HFFc6 (cell line): ENCODE measurements around the gene ZIC1. TPM values are rescaled to one million over a fixed set of nuclear protein-coding genes. Genes with fewer than 3 reads are reported as not detected.

ENCODE experiments used
- DNase-seq: peaks from one replicate; pipeline ENCODE4 v3.0.0-alpha.2; 2018
- H3K27ac Mint-ChIP-seq: 2 replicates; pipeline ENCODE4 v1.8.0; 2020; ENCODE audit warnings: mild to moderate bottlenecking, mixed read lengths
- H3K27me3 Mint-ChIP-seq: 2 replicates; pipeline ENCODE4 v1.8.0; 2021; ENCODE audit warnings: mild to moderate bottlenecking, moderate library complexity, mixed read lengths; ENCODE audit not compliant: insufficient read depth
- H3K36me3 Mint-ChIP-seq: 2 replicates; pipeline ENCODE4 v1.8.0; 2021; ENCODE audit warnings: low read depth, mixed read lengths
- H3K4me1 Mint-ChIP-seq: 2 replicates; pipeline ENCODE4 v1.8.0; 2020; ENCODE audit warnings: low read depth, mixed read lengths
- H3K4me3 Mint-ChIP-seq: 2 replicates; pipeline ENCODE4 v1.8.0; 2020; ENCODE audit warnings: mild to moderate bottlenecking, moderate library complexity, mixed read lengths
- H3K9me3 Mint-ChIP-seq: 2 replicates; pipeline ENCODE4 v1.8.0; 2020; ENCODE audit warnings: mild to moderate bottlenecking, mixed read lengths
- CTCF ChIP-seq: fragments of 200-600 bp; sonication (generic); IDR thresholded peaks from 2 replicates; pipeline ENCODE4 v1.5.0; 2021; ENCODE audit warnings: antibody characterized with exemption, mild to moderate bottlenecking
- total RNA-seq, 6 experiments: library from RNA; stranded (reverse); fragmentation: NEBNext Ultra II Directional; extraction: Animal tissue kit (Norgen Biotek cat#: 25700); gene quantifications; 2 replicates in 1 of 6; 3 replicates in 5 of 6; pipeline ENCODE4 v1.2.3, GENCODE V29; 2021

The ZIC1 gene
- total RNA-seq, 6 experiments from 2014 or later = 0.43 to 1.0 (median 0.57) TPM

GRCh38 chr3:147397875-147398812, 11.0 kb upstream of the ZIC1 start:
- no peak for DNase-seq
- H3K27me3 Mint-ChIP-seq = peaks cover 43% of the 10 kb centered on the region
- peaks cover 8% of the 10 kb centered on the region; the same call in 1 of the 2 replicates for H3K9me3 Mint-ChIP-seq
- no peak for TF ChIP-seq CTCF
- peaks cover 12% of the 10 kb centered on the region; the same call in 1 of the 2 replicates for H3K36me3 Mint-ChIP-seq
- H3K4me1 Mint-ChIP-seq = peaks cover 17% of the 10 kb centered on the region
- H3K27ac Mint-ChIP-seq = no peak overlapping the region
- H3K4me3 Mint-ChIP-seq = no peak overlapping the region

GRCh38 chr3:147398813-147399534, 10.2 kb upstream of the ZIC1 start:
- no peak overlapping the region for H3K4me3 Mint-ChIP-seq
- H3K27ac Mint-ChIP-seq = no peak overlapping the region
- TF ChIP-seq CTCF = no peak
- peaks cover 6% of the 10 kb centered on the region; the same call in 1 of the 2 replicates for H3K9me3 Mint-ChIP-seq
- peaks cover 13% of the 10 kb centered on the region for H3K4me1 Mint-ChIP-seq
- DNase-seq = no peak
- H3K27me3 Mint-ChIP-seq = peaks cover 42% of the 10 kb centered on the region
- H3K36me3 Mint-ChIP-seq = peaks cover 9% of the 10 kb centered on the region; the same call in 1 of the 2 replicates

GRCh38 chr3:147400111-147400510, 9.1 kb upstream of the ZIC1 start:
- DNase-seq = no peak
- Mint-ChIP-seq H3K4me3 (no peak overlapping the region), H3K9me3 (no peaks in the 10 kb centered on the region; the same call in 1 of the 2 replicates), H3K4me1 (peaks cover 2% of the 10 kb centered on the region; the same call in 1 of the 2 replicates), H3K36me3 (no peaks in the 10 kb centered on the region), H3K27ac (no peak overlapping the region), H3K27me3 (peaks cover 45% of the 10 kb centered on the region)
- TF ChIP-seq CTCF = no peak

- Mint-ChIP-seq H3K27ac (no peak overlapping the region), H3K36me3 (no peaks in the 10 kb centered on the region), H3K4me3 (no peak overlapping the region), H3K9me3 (no peaks in the 10 kb centered on the region), H3K27me3 (peaks cover 46% of the 10 kb centered on the region), H3K4me1 (no peaks in the 10 kb centered on the region; the same call in 1 of the 2 replicates)
- TF ChIP-seq CTCF = no peak
- DNase-seq = no peak
These were observed 8.2 kb upstream of the ZIC1 start for GRCh38 chr3:147400999-147401398.

- Mint-ChIP-seq H3K36me3 (no peaks in the 10 kb centered on the region), H3K4me1 (peaks cover under 1% of the 10 kb centered on the region; the same call in 1 of the 2 replicates), H3K27me3 (peaks cover 50% of the 10 kb centered on the region), H3K9me3 (no peaks in the 10 kb centered on the region), H3K4me3 (no peak overlapping the region), H3K27ac (no peak overlapping the region)
- DNase-seq = no peak
- TF ChIP-seq CTCF = no peak
These were observed 7.7 kb upstream of the ZIC1 start for GRCh38 chr3:147401421-147401820.
